Measurements from ENCODE around the gene PSMG4.

GRCh38 chr6:3296537-3296936 lies 37.8 kb downstream of the PSMG4 start:
- no peak for TF ChIP-seq POLR2A (IDR thresholded peaks at IDR 0.05)
- no peak for TF ChIP-seq CTCF (IDR thresholded peaks at IDR 0.05)
- no peak for TF ChIP-seq POLR2AphosphoS5 (IDR thresholded peaks at IDR 0.05; ENCODE audit: insufficient read depth in 1 of 2, low read depth in 1 of 2)
